ENCODE measurements around the gene CR1L. TPM values are rescaled to one million over a fixed set of nuclear protein-coding genes. Genes with fewer than 3 reads are reported as not detected.
"Not testable (repeated sequence)": the region's sequence is repeated elsewhere in the genome, so short reads cannot be mapped to it uniquely, and the experiment has no call there.

The CR1L gene
- total and polyA plus RNA-seq, 8 donors, result 1.3 TPM; not detected in 7

DNA sequence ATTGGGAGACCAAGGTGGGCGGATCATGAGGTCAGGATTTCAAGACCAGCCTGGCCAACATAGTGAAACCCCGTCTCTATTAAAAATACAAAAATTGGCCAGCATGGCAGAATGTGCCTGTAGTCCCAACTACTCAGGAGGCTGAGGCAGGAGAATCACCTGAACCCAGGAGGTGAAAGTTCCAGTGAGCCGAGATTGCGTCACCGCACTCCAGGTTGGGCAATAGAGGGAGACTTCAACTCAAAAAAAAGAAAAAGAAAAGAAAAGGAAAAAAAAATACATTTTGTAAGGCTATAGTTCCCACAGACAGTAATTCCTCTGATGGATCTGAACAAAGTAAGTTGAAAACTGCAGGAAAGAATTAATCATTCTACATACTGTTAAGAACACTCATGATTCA is 58.8 kb downstream of the CR1L start:
- DNase-seq (no peak), FAIRE-seq (no peak), ATAC-seq (no peak)
- no peaks in the 10 kb centered on the region for H3K4me1 ChIP-seq
- H3K4me3 ChIP-seq, result no peak overlapping the region
- intact Hi-C loops (cut with DNase I), result no loop called here
- H3K9me3 ChIP-seq, result no peaks in the 10 kb centered on the region
- H3K27ac ChIP-seq, result no peak overlapping the region
- H3K36me3 ChIP-seq, result no peaks in the 10 kb centered on the region
- H3K27me3 ChIP-seq, result no peaks in the 10 kb centered on the region
- TF ChIP-seq, protein P1, sequence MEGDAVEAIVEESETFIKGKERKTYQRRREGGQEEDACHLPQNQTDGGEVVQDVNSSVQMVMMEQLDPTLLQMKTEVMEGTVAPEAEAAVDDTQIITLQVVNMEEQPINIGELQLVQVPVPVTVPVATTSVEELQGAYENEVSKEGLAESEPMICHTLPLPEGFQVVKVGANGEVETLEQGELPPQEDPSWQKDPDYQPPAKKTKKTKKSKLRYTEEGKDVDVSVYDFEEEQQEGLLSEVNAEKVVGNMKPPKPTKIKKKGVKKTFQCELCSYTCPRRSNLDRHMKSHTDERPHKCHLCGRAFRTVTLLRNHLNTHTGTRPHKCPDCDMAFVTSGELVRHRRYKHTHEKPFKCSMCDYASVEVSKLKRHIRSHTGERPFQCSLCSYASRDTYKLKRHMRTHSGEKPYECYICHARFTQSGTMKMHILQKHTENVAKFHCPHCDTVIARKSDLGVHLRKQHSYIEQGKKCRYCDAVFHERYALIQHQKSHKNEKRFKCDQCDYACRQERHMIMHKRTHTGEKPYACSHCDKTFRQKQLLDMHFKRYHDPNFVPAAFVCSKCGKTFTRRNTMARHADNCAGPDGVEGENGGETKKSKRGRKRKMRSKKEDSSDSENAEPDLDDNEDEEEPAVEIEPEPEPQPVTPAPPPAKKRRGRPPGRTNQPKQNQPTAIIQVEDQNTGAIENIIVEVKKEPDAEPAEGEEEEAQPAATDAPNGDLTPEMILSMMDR (IDR thresholded peaks at IDR 0.05), result no peak
- WGBS, 2 donors, result 92 to 98% methylated on average over 5 of the region's 5 CpGs

DNA sequence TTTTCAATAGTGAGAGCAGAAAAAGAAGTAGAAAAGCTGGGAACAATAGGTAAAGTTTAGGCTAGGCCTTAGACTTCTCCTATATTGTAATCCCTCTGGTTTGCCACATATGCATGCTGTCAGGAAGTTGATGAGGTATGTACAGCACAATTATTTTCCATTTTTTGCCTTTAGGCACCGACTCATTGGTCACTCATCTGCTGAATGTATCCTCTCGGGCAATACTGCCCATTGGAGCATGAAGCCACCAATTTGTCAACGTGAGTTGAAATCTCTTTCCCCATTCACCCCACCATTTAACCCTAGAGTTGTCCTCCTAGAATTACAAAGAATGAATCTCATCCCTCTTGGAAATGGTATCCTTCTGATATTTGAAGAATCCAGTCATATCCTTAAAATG is 63.1 kb downstream of the CR1L start:
- H3K4me1 ChIP-seq; H3K27ac ChIP-seq; H3K4me3 ChIP-seq; ATAC-seq; intact Hi-C loops (cut with DNase I); DNase-seq; FAIRE-seq; H3K27me3 ChIP-seq; H3K36me3 ChIP-seq; H3K9me3 ChIP-seq: not testable (repeated sequence)
- WGBS, 2 donors, result 64 to 69% methylated on average over 3 of the region's 3 CpGs

DNA sequence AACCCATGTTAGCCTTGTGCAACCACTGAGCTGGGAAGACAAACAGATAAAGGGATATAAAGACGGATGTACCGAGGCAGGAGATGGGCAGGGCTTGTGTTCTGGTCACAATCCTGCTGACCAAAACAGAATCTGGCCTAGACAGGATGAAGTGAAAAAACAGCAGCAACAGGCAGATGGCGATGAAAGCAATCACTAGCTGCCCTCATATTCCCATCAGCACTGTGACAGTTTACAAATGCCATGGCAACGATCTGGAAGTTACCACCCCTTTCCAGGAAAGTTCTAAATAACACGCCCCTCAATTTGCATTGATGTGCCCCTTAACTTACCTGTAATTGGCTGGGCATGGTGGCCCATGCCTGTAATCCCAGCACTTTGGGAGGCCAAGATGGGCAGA is 66.4 kb downstream of the CR1L start:
- FAIRE-seq, result no peak
- DNase-seq, result peak in 2 of 6 donors; percentile 14 to 19
- ATAC-seq, result peak in 3 of 4 donors; percentile 69 to 83 (median 74)

DNA sequence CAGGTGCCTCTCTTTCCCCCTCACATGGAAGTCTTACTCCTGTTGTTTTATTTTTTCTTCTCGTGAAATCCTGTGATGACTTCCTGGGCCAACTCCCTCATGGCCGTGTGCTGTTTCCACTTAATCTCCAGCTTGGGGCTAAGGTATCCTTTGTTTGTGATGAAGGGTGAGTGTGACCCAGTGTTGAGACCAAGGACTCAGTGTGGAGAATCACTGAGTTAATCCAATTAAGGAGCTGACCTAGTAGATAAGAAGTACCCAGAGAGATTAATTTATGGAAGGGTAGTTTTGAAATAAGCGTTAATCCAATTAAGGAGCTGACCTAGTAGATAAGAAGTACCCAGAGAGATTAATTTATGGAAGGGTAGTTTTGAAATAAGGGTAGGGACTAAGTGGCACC is 67.8 kb downstream of the CR1L start:
- ATAC-seq; H3K4me3 ChIP-seq; FAIRE-seq; H3K36me3 ChIP-seq; intact Hi-C loops (cut with DNase I); H3K27me3 ChIP-seq; H3K27ac ChIP-seq; DNase-seq; H3K4me1 ChIP-seq; H3K9me3 ChIP-seq: not testable (repeated sequence)
- 72 to 87% methylated on average over 3 of the region's 3 CpGs for WGBS, 2 donors

More for the DNA sequence above, 66.4 kb downstream of the CR1L start:
- Histone ChIP-seq H3K4me1 (no peaks in the 10 kb centered on the region), H3K27me3 (no peaks in the 10 kb centered on the region), H3K4me3 (no peak overlapping the region), H3K36me3 (no peaks in the 10 kb centered on the region), H3K27ac (no peak overlapping the region), H3K9me3 (no peaks in the 10 kb centered on the region)
- 39 to 42% methylated on average over 5 of the region's 5 CpGs for WGBS, 2 donors
- intact Hi-C loops (cut with DNase I), result no loop called here
- TF ChIP-seq, protein P1 (IDR thresholded peaks at IDR 0.05), result no peak

GRCh38 chr1:207713529-207713928 is 68.6 kb downstream of the CR1L start:
- Histone ChIP-seq H3K27ac (no peak overlapping the region), H3K36me3 (no peaks in the 10 kb centered on the region), H3K27me3 (no peaks in the 10 kb centered on the region), H3K9me3 (no peaks in the 10 kb centered on the region), H3K4me1 (no peaks in the 10 kb centered on the region), H3K4me3 (no peak overlapping the region)
- 87 to 95% methylated on average over 12 of the region's 12 CpGs for WGBS, 2 donors
- TF ChIP-seq, protein P1 (IDR thresholded peaks at IDR 0.05), result no peak
- no peak for FAIRE-seq
- ATAC-seq, result no peak
- peak in 1 of 6 donors; percentile 38 for DNase-seq
- intact Hi-C loops (cut with DNase I), result no loop called here

DNA sequence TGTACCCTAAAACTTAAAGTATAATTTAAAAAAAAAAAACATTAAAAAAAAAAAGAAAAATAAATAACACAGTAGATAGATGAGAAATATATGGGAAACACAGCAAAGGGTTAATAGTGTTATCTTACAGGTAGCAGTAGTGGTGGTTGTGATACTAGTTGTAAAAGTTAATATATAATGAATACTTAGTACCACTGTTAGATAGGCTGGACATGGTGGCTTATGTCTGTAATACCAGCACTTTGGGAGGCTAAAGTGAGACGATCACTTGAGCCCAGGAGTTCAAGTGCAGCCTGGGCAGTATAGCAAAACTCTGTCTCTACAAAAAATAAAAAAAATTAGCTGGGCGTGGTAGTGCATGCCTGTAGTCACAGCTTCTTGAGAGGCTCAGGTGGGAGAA is 74.3 kb downstream of the CR1L start:
- TF ChIP-seq, protein P1 (IDR thresholded peaks at IDR 0.05), result no peak
- Histone ChIP-seq H3K9me3 (no peaks in the 10 kb centered on the region), H3K4me1 (no peaks in the 10 kb centered on the region), H3K27me3 (no peaks in the 10 kb centered on the region), H3K36me3 (no peaks in the 10 kb centered on the region), H3K27ac (no peak overlapping the region), H3K4me3 (no peak overlapping the region)
- intact Hi-C loops (cut with DNase I), result no loop called here
- 76 to 82% methylated on average over 2 of the region's 2 CpGs for WGBS, 2 donors
- DNase-seq (no peak), ATAC-seq (no peak), FAIRE-seq (no peak)

- H3K27ac ChIP-seq; H3K4me3 ChIP-seq; H3K27me3 ChIP-seq; FAIRE-seq; DNase-seq; intact Hi-C loops (cut with DNase I); H3K36me3 ChIP-seq; ATAC-seq; H3K4me1 ChIP-seq; H3K9me3 ChIP-seq: not testable (repeated sequence)
- WGBS, 2 donors, result 73 to 77% methylated on average over 4 of the region's 4 CpGs
These were observed 83.4 kb downstream of the CR1L start for GRCh38 chr1:207728200-207728858.

DNA sequence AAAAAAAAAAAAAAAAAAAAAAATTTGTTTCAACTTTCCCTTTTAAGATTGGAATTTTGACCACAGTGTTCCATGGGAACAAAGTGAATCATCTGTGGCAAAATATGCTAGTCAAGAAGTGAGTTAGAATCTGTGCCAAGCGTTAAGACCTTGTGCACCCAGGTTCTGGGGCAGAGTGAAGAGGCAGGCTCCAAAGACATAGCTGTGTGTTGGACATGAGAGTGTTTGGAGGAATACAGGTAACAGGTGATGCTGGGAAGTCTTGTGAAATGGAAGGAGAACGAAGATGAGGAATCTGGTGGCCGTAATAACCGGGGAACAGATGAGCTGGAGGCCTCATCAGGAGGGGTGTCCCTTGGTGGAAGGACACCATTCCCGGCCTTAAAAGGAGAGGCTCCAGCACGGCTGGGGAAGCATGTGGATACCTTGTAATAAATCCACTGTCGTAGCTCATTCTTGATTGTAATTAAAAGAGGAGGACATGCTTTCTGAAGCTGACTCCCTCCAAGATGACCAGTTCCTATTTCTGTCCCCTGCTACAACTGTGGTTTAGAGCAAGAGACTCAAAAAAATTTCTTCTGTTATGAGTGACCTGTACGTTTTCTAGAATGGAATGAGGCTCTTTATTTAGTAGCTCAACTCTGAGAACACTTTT is 92.7 kb downstream of the CR1L start:
- intact Hi-C loops (cut with DNase I); H3K4me3 ChIP-seq; DNase-seq; H3K27me3 ChIP-seq; H3K36me3 ChIP-seq; H3K4me1 ChIP-seq; FAIRE-seq; H3K9me3 ChIP-seq: not testable (repeated sequence)
- ATAC-seq, result peak in 2 of 4 donors; percentile 21 to 47
- peak overlapping the region in 1 of 4 donors; percentile 0 for H3K27ac ChIP-seq
- WGBS, 2 donors, result 78% methylated on average over 8 of the region's 8 CpGs
